ES-I3 (cell line): Measurements from ENCODE around the gene TSFM.

Experiments used
- H3K36me3 ChIP-seq: 2 replicates; pipeline ENCODE4 v1.6.1; 2013; ENCODE audit warnings: mild to moderate bottlenecking, low read length, control low read depth, moderate library complexity; ENCODE audit not compliant: insufficient read depth
- H3K4me1 ChIP-seq: 2 replicates; pipeline ENCODE4 v1.6.1; 2013; ENCODE audit warnings: mild to moderate bottlenecking, control low read depth, low read length; ENCODE audit not compliant: insufficient read depth
- H3K9ac ChIP-seq: 2 replicates; pipeline ENCODE4 v1.6.1; 2013; ENCODE audit warnings: low read depth, mild to moderate bottlenecking, low read length, moderate library complexity
- H3K9me3 ChIP-seq: 2 replicates; pipeline ENCODE4 v1.6.1; 2013; ENCODE audit warnings: mild to moderate bottlenecking, low read length, moderate library complexity; ENCODE audit not compliant: control insufficient read depth, insufficient read depth

Gene TSFM

DNA sequence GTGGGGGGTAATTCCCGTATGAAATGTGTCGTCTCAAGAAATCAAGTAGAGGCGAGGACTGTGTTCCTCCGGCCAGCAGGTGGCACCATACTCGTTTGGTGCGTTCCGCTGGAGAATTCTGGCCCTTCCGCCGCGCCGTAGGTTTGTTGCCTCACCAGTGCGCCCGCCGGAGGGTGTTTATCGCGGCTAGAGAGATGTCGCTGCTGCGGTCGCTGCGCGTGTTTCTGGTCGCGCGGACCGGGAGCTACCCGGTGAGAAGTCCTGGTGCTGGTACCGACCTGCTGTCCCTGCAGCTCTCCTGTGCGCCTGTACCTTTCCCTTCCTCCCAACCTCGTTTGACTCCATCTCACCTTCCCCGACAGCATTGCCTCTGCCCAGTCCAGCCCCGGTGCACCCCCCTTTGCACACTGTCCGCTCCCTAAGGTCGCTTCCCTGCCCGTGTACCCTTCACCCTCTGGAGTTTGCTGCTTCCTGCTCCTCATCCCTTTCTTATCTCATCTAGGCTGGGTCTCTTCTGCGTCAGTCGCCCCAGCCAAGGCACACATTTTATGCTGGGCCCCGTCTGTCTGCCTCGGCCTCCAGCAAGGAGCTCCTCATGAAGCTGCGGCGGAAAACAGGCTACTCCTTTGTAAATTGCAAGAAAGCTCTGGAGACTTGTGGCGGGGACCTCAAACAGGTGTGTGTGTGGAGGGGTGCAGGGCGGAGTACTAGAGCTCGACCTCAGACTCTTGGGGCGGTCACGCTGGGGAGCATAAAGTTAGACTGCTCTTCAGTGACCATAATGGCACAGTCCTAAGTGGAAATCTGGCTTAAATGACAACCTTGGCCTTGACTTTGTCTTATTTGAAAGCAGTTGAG lies at the start of gene TSFM:
TSS of gene TSFM (plus strand) at position 180 of the 858 bp plus-strand sequence. CDS start at position 195, 15 bp downstream.
- peak within 1 kb of the TSS; percentile 67 for H3K9ac ChIP-seq
- H3K9me3 ChIP-seq, result no peaks in the 10 kb centered on the region
- peaks cover 11% of the 10 kb centered on the region for H3K36me3 ChIP-seq
- H3K4me1 ChIP-seq, result no peaks in the 10 kb centered on the region

DNA sequence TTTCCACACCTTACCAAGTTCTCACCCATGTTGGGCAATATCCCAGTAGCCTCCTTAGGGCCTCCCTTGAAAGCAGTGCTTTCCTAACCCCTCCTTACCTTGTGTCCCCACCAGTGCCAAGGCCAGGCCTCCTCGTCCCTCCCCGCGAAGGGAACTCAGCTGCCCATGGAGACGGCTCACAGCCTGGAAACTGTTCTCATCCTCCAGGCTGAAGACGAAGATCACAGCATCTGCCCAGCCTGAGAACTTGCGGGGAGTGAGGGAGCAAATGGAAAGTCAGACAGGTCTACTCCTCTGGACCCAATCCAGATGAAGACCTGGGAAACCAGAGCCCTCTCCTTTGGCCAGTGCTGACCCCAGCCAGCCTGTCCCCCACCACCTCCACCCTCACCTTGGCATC lies 48.7 kb upstream of the TSFM start:
- peaks cover 9% of the 10 kb centered on the region for H3K4me1 ChIP-seq
- no peaks in the 10 kb centered on the region for H3K36me3 ChIP-seq
- no peak overlapping the region for H3K9ac ChIP-seq
- H3K9me3 ChIP-seq, result no peaks in the 10 kb centered on the region

DNA sequence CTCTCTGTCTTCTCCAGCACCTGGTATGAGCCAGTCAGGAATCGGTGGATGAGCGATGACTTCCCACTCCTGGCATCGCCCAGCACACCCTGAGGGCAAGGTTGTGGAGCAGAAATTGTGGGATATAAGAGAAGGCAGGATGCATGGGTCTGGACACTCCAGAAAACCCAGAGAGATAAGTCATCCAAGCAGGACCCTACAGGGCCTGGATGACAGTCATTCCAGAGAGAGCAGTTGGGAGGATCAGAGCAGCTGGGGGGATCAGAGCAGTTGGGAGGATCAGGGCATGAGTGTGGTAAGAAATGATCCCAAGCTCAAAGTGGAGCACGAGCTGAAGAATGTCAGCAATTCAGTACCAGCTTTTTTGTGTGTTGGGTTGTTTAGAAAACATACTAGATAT lies 48.0 kb upstream of the TSFM start:
- no peaks in the 10 kb centered on the region for H3K9me3 ChIP-seq
- no peaks in the 10 kb centered on the region for H3K36me3 ChIP-seq
- no peak overlapping the region for H3K9ac ChIP-seq

DNA sequence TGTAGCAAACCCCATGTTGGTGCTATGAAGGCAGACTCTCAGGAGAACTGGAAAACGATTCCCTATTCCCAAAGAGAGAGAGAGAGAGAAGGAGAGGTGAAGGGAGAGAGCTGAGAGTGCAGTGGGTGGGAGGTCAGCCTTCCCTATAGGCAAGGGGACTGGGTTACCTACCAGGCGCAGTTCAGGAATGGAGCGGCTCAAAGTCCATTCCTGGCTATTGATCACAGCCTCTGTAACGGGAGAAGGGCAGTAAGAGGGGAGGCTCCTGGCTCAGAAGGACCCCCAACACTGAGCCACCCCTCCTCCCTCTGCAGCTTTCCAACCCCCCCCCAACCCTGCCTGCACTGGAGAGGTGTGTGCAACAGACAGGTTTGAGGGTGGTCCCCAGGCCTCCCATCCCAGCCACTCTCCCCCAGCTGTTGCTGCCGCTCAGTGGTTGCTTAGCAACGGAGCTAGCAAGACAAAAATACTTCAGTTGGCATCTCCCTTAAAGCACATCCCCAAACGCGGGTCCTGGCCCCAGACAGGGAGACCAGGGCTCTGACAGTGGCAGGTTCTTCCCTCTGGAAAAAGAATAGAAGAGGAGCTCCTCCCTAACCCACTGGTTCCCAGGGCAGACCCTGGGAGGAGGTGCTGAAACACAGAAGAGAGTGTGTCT lies 47.3 kb upstream of the TSFM start:
- Histone ChIP-seq H3K9me3 (no peaks in the 10 kb centered on the region), H3K9ac (no peak overlapping the region), H3K4me1 (peaks cover 16% of the 10 kb centered on the region), H3K36me3 (no peaks in the 10 kb centered on the region)

More for the DNA sequence above, 48.0 kb upstream of the TSFM start:
- peaks cover 15% of the 10 kb centered on the region for H3K4me1 ChIP-seq

DNA sequence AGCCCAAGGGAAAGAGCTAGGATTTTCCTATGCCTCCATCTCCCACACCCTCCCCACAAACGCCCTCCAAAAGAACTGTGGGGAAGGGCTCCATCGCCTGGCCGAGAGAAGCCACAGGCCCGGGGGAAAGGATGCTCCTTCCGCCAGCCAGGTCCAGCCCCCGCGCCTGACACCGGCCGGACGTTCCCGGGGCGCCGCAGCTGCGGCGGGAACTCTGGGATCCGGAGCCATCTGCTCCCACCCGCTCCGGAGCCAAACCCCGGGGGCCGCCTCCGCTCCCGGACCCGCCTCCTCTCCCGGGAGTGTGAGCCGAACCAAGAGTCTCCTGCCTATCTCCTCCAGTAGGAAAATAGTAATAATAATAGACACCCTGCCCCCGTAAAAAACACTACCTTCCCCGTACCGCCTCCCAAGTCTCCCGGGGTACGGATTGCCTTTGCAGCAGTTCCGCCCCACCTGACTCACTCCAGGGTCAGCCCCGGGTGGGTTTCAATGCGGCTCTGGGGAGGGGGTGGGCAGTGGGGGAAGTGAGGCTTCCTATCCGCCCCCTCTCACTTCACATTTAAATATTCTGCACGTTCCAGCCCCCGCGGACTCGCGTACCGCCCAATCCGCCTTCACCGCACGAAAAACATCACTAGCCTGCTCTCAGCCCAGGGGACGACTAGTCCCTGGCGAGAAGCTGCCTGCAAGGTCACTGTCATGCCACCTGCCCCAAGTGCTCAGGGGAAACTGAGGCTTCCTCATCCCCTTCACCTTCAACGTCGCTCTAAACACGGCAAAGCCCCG lies 46.4 kb upstream of the TSFM start:
- peak overlapping the region; percentile 37; the same call in 1 of the 2 replicates for H3K9ac ChIP-seq
- no peaks in the 10 kb centered on the region for H3K9me3 ChIP-seq
- H3K4me1 ChIP-seq, result peaks cover 16% of the 10 kb centered on the region
- H3K36me3 ChIP-seq, result no peaks in the 10 kb centered on the region

DNA sequence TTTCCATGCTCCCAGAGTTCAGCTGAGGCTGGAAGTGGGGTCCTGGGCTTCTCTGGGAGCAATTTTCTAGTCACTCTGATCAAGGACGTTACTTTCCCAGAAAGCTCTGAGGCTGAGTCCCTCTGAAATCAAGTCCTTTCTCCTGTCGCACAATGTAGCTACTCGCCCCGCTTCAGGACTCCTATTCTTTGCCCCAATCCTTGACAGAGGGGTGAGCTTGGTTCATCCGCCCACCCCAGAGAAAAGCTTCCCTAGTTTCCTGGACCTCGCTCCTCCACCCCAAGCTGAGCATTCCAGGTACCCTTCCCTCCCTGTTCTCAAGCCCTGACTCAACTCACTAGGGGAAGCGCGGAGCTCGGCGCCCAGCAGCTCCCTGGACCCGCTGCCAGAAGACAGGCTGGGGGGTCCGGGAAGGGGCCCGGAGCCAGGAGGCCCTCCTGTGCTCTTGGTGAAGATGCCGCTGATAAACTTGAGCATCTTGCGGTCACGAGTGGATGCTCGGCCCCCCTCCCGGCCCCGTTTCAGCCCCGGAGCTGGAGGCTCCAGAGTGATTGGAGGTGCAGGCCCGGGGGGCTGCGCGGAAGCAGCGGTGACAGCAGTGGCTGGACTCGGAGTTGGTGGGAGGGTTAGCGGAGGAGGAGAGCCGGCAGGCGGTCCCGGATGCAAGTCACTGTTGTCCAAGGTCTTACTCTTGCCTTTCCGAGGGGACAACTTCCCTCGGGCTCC lies 45.7 kb upstream of the TSFM start:
- Histone ChIP-seq H3K9ac (peak overlapping the region; percentile 37; the same call in 1 of the 2 replicates), H3K4me1 (peaks cover 16% of the 10 kb centered on the region), H3K36me3 (no peaks in the 10 kb centered on the region), H3K9me3 (no peaks in the 10 kb centered on the region)

DNA sequence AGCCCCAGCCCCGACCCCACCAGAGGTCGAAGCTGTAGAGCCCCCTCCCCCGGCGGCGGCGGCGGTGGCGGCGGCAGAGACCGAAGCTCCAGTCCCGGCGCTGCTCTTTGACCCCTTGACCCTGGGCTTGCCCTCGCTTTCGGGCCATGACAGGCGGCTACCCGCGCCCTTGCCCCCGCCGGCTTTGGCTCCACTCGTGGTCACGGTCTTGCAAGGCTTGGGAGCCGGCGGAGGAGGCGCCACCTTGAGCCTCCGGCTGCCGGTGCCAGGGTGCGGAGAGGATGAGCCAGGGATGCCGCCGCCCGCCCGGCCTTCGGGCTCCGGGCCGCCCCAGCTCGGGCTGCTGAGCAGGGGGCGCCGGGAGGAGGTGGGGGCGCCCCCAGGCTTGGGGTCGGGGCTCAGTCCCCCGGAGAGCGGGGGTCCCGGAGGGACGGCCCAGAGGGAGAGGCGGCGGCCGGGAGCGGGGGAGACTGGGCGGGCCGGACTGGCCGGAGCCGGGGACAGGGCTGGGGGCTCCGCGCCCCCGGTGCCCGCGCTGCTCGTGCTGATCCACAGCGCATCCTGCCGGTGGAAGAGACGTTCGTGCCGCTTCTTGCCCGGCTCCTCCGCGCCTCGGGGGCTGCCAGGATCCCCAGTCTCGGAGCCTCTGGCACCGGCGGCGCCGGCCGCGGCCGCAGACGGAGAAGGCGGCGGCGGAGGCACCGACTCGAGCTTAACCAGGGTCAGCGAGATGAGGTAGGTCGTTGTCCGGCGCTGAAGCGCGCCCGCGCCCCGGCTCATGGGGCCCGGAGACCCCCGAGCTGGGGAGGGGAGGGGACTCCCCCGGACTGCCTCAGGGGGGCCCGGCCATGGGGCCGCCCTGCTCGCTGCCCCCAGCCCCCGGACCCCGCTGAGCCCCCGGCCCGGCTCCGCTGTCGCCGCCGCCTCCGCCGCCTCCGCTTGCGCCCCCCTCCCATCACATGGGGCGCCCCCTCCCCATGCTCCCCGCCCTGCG lies 44.8 kb upstream of the TSFM start:
- Histone ChIP-seq H3K9ac (peak overlapping the region; percentile 29; the same call in 1 of the 2 replicates), H3K9me3 (no peaks in the 10 kb centered on the region)

DNA sequence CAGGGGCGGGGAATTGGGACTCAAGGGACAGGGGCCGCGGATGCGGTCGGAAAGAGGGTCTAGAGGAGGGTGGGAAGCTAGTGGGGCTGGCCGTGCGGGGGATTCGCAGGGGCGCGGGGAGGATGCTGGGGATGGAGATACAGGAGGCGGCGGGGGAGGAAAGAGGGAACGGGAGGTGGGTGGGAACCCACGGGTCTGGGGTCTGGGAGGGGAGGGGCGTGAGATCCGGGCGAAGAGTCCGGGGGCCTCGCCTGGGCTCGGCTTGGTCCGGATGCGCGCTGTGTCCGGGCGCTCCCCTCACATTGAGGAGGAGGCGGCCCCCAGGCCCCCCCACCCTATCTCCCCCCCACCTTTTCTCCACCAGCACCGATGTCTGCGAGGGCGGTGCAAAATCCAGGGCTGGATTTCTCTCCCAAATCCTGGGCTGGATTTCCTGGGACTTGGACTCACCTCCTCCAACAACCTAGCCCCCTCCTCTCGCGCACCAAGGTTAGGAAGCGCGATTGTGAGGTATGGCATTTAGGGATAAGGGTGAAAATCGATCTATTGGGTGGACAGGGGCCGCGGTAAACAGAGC lies 43.8 kb upstream of the TSFM start, which contains the start of gene AGAP2:
TSS of gene AGAP2 (minus strand) at position 82 of the 577 bp plus-strand sequence. CDS start 496 bp downstream, outside the sequence.
- H3K9me3 ChIP-seq, result no peaks in the 10 kb centered on the region
- H3K36me3 ChIP-seq, result no peaks in the 10 kb centered on the region
- peaks cover 16% of the 10 kb centered on the region for H3K4me1 ChIP-seq
- peak within 1 kb of the TSS; percentile 29; the same call in 1 of the 2 replicates for H3K9ac ChIP-seq

More for the DNA sequence above, 44.8 kb upstream of the TSFM start:
- no peaks in the 10 kb centered on the region for H3K36me3 ChIP-seq
- H3K4me1 ChIP-seq, result peaks cover 16% of the 10 kb centered on the region

DNA sequence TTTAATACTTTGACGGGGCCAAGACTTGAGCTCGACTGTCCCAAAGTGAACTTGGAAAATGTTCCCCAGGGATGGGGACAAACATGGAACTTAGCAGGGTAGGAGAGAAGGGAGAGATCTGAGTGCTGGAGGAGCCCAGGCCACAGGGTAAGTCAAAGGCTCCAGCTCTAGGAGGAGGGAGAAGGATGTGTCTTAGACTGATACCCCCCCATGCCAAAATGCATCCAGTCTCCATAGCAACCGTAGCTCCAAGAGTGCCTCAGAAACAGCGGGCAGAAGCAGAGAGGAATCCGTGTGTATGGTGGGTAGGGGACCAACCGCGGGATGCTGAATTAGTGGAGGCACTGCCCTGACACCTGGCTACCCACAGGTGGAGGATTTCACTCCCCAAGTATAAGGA lies 43.2 kb upstream of the TSFM start:
- Histone ChIP-seq H3K4me1 (peaks cover 16% of the 10 kb centered on the region), H3K9ac (peak overlapping the region; percentile 13; the same call in 1 of the 2 replicates), H3K9me3 (no peaks in the 10 kb centered on the region), H3K36me3 (no peaks in the 10 kb centered on the region)

DNA sequence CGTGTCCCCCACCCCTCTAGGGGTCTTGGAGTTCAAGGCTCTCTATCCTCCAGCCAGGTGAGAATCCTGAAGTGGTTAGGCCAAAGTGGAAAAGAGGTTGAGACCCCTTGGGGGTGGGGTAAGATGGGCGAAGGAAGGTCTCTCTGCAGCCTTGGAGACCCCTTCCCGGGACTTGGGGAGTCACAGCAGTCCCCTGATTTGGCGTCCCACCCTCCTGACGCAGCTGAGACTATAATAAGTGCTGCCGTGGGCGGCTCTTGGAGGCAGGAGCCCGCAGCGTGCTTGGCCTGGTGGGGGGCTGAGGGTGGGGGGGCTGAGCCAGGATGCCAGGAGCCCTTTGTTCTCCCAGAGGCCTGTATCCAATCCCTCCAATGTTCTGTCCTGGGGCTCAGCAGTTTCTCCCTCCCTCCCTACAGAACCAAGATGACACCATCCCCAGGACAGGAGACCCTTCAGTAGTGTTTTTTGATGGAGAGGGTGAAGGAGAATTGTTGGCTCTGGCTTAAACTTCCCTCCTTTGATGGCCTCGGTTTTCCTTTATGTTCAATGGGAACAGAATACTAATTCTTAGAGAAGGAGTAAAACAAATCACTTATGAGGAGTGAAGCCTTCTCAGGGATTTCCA lies 42.6 kb upstream of the TSFM start:
- Histone ChIP-seq H3K9ac (no peak overlapping the region), H3K9me3 (no peaks in the 10 kb centered on the region), H3K4me1 (peaks cover 12% of the 10 kb centered on the region), H3K36me3 (no peaks in the 10 kb centered on the region)

DNA sequence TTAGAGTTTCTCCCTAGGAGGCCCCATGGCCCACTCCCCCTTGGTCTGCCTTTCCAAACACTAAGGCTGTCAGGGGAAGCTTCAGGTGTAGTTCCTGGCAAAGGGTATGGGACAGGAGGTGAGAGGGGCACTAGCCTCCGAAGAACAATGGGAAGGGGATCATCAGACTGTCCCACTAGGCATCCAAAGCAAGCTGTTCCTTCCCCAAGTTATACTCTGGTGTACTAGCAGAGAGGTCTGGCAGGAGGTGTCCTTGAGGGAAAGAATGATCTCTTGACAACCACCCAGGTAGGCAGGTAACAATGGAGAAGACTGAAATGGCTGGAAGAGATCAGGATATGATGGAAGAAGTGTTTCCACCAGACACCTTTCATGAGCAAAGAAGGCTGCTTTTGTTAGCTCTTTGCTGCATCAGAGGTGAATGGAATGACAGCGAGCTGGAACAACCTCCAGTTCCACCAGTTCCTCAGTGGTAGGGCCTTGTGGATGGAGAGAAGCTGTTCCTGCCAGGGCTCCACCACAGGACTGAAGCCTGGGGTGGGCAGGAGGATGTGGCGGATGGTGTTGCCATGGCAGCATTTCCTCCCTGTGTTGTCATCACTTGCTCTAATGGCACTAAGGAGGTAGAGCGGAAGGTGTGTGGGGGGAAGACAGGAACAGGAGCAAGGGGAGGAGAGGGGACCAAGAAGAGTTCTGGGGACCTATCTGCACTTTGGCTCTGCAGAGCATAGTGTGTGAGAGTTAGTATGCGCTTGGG lies 41.8 kb upstream of the TSFM start:
- Histone ChIP-seq H3K9me3 (no peaks in the 10 kb centered on the region), H3K9ac (no peak overlapping the region), H3K36me3 (no peaks in the 10 kb centered on the region), H3K4me1 (peaks cover 10% of the 10 kb centered on the region)

DNA sequence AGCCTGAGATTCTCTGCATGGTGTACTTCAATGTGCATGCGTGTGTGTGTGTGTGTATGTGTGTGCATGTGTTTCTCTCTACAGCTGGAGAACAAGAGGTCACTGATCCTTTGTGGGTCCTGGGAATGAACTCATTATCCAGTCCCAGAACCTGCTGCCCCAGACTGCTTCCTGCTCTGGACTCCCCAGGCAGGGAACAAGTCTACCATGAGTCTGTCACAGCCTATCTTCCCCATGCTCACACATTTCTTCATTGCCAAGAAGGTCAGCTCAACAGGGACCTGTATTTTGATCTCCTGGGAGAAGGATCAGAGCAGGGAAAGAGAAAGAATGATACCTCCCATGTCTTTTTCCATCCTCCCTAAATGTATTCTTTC lies 41.2 kb upstream of the TSFM start:
- peak overlapping the region; percentile 22; the same call in 1 of the 2 replicates for H3K9ac ChIP-seq
- no peaks in the 10 kb centered on the region for H3K36me3 ChIP-seq
- H3K9me3 ChIP-seq, result no peaks in the 10 kb centered on the region
- H3K4me1 ChIP-seq, result peaks cover 10% of the 10 kb centered on the region
